ENCODE measurements around the gene IFI6.

GRCh38 chr1:27664291-27664690, 7.7 kb downstream of the IFI6 start:
- TF ChIP-seq, protein P1, sequence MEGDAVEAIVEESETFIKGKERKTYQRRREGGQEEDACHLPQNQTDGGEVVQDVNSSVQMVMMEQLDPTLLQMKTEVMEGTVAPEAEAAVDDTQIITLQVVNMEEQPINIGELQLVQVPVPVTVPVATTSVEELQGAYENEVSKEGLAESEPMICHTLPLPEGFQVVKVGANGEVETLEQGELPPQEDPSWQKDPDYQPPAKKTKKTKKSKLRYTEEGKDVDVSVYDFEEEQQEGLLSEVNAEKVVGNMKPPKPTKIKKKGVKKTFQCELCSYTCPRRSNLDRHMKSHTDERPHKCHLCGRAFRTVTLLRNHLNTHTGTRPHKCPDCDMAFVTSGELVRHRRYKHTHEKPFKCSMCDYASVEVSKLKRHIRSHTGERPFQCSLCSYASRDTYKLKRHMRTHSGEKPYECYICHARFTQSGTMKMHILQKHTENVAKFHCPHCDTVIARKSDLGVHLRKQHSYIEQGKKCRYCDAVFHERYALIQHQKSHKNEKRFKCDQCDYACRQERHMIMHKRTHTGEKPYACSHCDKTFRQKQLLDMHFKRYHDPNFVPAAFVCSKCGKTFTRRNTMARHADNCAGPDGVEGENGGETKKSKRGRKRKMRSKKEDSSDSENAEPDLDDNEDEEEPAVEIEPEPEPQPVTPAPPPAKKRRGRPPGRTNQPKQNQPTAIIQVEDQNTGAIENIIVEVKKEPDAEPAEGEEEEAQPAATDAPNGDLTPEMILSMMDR (IDR thresholded peaks at IDR 0.05): no peak
- no peak for TF ChIP-seq POLR2A (IDR thresholded peaks at IDR 0.05)
